GM23338 (cell line): ENCODE measurements around the gene CD300C. TPM values are rescaled to one million over a fixed set of nuclear protein-coding genes. Genes with fewer than 3 reads are reported as not detected.

ENCODE experiments used
- ATAC-seq: fragments of 200-7000 bp; cut with Tn5 transposase; 3 replicates; pipeline ENCODE4 v1.9.1; 2020
- DNase-seq: peaks from one replicate; pipeline ENCODE4 v3.0.0-alpha.2; 2015; ENCODE audit warnings: low spot score
- H2AFZ ChIP-seq: fragments of 200-600 bp; sonication (generic); 2 replicates; pipeline ENCODE4 v1.8.0; 2016; ENCODE audit warnings: antibody characterized with exemption, mild to moderate bottlenecking, moderate library complexity
- H3F3A ChIP-seq: fragments of 200-600 bp; sonication (generic); replicated peaks from 2 replicates; pipeline ENCODE4 v1.8.0; 2017; ENCODE audit warnings: antibody characterized with exemption, mixed run types, low read depth
- H3K27ac ChIP-seq: fragments of 200-600 bp; sonication (generic); 2 replicates; pipeline ENCODE4 v1.6.1; 2016; ENCODE audit warnings: low read depth
- H3K27me3 ChIP-seq: fragments of 200-600 bp; sonication (generic); 2 replicates; pipeline ENCODE4 v1.8.0; 2016; ENCODE audit warnings: mild to moderate bottlenecking, mixed run types, moderate library complexity; ENCODE audit not compliant: insufficient read depth
- H3K36me3 ChIP-seq: fragments of 200-600 bp; sonication (generic); 2 replicates; pipeline ENCODE4 v1.8.0; 2016; ENCODE audit warnings: mild to moderate bottlenecking; ENCODE audit not compliant: insufficient read depth
- H3K4me1 ChIP-seq: fragments of 200-600 bp; sonication (generic); 2 replicates; pipeline ENCODE4 v1.8.0; 2016; ENCODE audit warnings: mild to moderate bottlenecking, moderate library complexity; ENCODE audit not compliant: insufficient read depth
- H3K4me2 ChIP-seq: fragments of 200-600 bp; sonication (generic); 2 replicates; pipeline ENCODE4 v1.7.1; 2017; ENCODE audit warnings: mixed run types
- H3K4me3 ChIP-seq: fragments of 200-600 bp; sonication (generic); 2 replicates; pipeline ENCODE4 v1.6.1; 2016; ENCODE audit warnings: mixed run types
- H3K79me2 ChIP-seq: fragments of 200-600 bp; sonication (generic); replicated peaks from 2 replicates; pipeline ENCODE4 v1.8.0; 2017; ENCODE audit warnings: mild to moderate bottlenecking; ENCODE audit not compliant: insufficient read depth
- H3K9me2 ChIP-seq: fragments of 200-600 bp; sonication (generic); 2 replicates; pipeline ENCODE4 v1.8.0; 2017; ENCODE audit not compliant: insufficient read depth
- H4K20me1 ChIP-seq: fragments of 200-600 bp; sonication (generic); replicated peaks from 2 replicates; pipeline ENCODE4 v1.8.0; 2017; ENCODE audit warnings: mild to moderate bottlenecking; ENCODE audit not compliant: insufficient read depth
- H3K27ac Mint-ChIP-seq: 2 replicates; pipeline ENCODE4 v1.8.0; 2020; ENCODE audit warnings: inconsistent platforms, mild to moderate bottlenecking, moderate library complexity, mixed read lengths
- H3K27me3 Mint-ChIP-seq: 3 replicates; pipeline ENCODE4 v1.8.0; 2022; ENCODE audit warnings: low read depth, mild to moderate bottlenecking, moderate library complexity, mixed read lengths, inconsistent platforms; ENCODE audit not compliant: insufficient read depth, poor library complexity
- H3K36me3 Mint-ChIP-seq: 3 replicates; pipeline ENCODE4 v1.8.0; 2021; ENCODE audit warnings: low read depth, mild to moderate bottlenecking, inconsistent platforms, moderate library complexity, mixed read lengths
- H3K4me1 Mint-ChIP-seq: 3 replicates; pipeline ENCODE4 v1.8.0; 2020; ENCODE audit warnings: mild to moderate bottlenecking, inconsistent platforms, mixed read lengths
- H3K4me3 Mint-ChIP-seq: 3 replicates; pipeline ENCODE4 v1.8.0; 2021; ENCODE audit warnings: moderate library complexity, mild to moderate bottlenecking, inconsistent platforms, mixed read lengths
- H3K9me3 Mint-ChIP-seq: 3 replicates; pipeline ENCODE4 v1.8.0; 2020; ENCODE audit warnings: moderate library complexity, mild to moderate bottlenecking, inconsistent platforms, mixed read lengths
- EZH2 ChIP-seq: fragments of 200-600 bp; sonication (generic); IDR thresholded peaks from one replicate; pipeline ENCODE4 v1.8.0; 2017; ENCODE audit warnings: antibody characterized with exemption, mild to moderate bottlenecking, low read depth; ENCODE audit not compliant: unreplicated experiment
- EZH2phosphoT487 ChIP-seq: fragments of 200-600 bp; sonication (generic); IDR thresholded peaks from one replicate; pipeline ENCODE4 v1.8.1; 2018; ENCODE audit warnings: antibody characterized with exemption; ENCODE audit not compliant: unreplicated experiment
- JUNB ChIP-seq: IDR thresholded peaks from one replicate; pipeline ENCODE4 v1.6.1; 2016; ENCODE audit warnings: antibody characterized with exemption; ENCODE audit not compliant: unreplicated experiment
- NANOG ChIP-seq: IDR thresholded peaks from 2 replicates; pipeline ENCODE4 v1.6.1; 2016; ENCODE audit warnings: antibody characterized with exemption, borderline replicate concordance
- POLR2AphosphoS5 ChIP-seq: IDR thresholded peaks from 2 replicates; pipeline ENCODE4 v1.6.1; 2016; ENCODE audit warnings: antibody characterized with exemption, low read depth
- STAT1 ChIP-seq: IDR thresholded peaks from one replicate; pipeline ENCODE4 v1.6.1; 2016; ENCODE audit warnings: antibody characterized with exemption; ENCODE audit not compliant: unreplicated experiment
- ZNF114 ChIP-seq: fragments of 250-450 bp; sonication (Bioruptor Pico); IDR thresholded peaks from 2 replicates; pipeline ENCODE4 v1.5.0; 2020; ENCODE audit warnings: mild to moderate bottlenecking, moderate library complexity
- ZNF331 ChIP-seq: fragments of 250-450 bp; sonication (Bioruptor Pico); IDR thresholded peaks from 2 replicates; pipeline ENCODE4 v1.5.0; 2020; ENCODE audit warnings: low read depth, mild to moderate bottlenecking, moderate library complexity
- polyA plus RNA-seq: library from polyadenylated mRNA; unstranded; fragments of >200 nt; fragmentation: Nextera tagmentation; extraction: Ambion mirVana; gene quantifications from 2 replicates; pipeline ENCODE4 v1.2.1, GENCODE V29; 2016
- total RNA-seq: library from RNA; depleted of rRNA; stranded (reverse); fragments of >200 nt; shearing (Covaris generic); gene quantifications from 2 replicates; pipeline ENCODE4 v1.2.3, GENCODE V29; 2014
- TF ChIP-seq, protein P1 (sequence below): fragments of 250-450 bp; sonication (Bioruptor Pico); IDR thresholded peaks from 2 replicates; pipeline ENCODE4 v1.5.0; 2020; ENCODE audit warnings: mild to moderate bottlenecking, moderate library complexity
- TF ChIP-seq, protein P2 (sequence below): IDR thresholded peaks from 2 replicates; pipeline ENCODE4 v1.6.1; 2016; ENCODE audit warnings: antibody characterized with exemption
- TF ChIP-seq, protein P3 (sequence below), 2 experiments: fragments of 200-600 bp in 1 of 2; sonication (generic) in 1 of 2; conservative IDR thresholded peaks; 2 replicates each; pipeline versions ENCODE4 v1.5.1 to v1.6.1; 2016 to 2017; ENCODE audit warnings: antibody characterized with exemption in 2 of 2, low read depth in 2 of 2, mild to moderate bottlenecking in 2 of 2, moderate library complexity in 1 of 2
- TF ChIP-seq, protein P4 (sequence below): IDR thresholded peaks from one replicate; pipeline ENCODE4 v1.6.1; 2018; ENCODE audit warnings: antibody characterized with exemption; ENCODE audit not compliant: unreplicated experiment

CD300C gene
- total and polyA plus RNA-seq, 2 experiments from 2014 or later = not detected

DNA sequence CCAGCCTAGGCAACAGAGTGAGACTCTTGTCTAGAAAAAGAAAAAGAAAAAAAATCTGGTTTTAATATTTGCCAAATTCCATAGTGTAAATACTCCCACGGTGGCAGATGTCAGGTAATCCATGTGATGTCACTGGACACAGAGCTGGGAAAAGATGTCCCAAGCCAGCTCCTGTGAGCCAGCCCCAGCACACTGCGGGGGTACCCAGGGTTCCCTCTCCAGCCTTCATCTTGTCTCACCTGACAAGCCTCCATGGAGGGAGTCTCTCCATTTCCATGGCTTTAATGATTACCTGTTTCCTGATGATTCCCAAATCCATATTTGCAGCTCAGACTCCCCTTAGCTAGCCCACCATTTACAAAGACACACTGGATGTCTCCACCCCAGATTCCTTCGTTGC lies 19.2 kb downstream of the CD300C start (continued):
- TF ChIP-seq, protein P1, sequence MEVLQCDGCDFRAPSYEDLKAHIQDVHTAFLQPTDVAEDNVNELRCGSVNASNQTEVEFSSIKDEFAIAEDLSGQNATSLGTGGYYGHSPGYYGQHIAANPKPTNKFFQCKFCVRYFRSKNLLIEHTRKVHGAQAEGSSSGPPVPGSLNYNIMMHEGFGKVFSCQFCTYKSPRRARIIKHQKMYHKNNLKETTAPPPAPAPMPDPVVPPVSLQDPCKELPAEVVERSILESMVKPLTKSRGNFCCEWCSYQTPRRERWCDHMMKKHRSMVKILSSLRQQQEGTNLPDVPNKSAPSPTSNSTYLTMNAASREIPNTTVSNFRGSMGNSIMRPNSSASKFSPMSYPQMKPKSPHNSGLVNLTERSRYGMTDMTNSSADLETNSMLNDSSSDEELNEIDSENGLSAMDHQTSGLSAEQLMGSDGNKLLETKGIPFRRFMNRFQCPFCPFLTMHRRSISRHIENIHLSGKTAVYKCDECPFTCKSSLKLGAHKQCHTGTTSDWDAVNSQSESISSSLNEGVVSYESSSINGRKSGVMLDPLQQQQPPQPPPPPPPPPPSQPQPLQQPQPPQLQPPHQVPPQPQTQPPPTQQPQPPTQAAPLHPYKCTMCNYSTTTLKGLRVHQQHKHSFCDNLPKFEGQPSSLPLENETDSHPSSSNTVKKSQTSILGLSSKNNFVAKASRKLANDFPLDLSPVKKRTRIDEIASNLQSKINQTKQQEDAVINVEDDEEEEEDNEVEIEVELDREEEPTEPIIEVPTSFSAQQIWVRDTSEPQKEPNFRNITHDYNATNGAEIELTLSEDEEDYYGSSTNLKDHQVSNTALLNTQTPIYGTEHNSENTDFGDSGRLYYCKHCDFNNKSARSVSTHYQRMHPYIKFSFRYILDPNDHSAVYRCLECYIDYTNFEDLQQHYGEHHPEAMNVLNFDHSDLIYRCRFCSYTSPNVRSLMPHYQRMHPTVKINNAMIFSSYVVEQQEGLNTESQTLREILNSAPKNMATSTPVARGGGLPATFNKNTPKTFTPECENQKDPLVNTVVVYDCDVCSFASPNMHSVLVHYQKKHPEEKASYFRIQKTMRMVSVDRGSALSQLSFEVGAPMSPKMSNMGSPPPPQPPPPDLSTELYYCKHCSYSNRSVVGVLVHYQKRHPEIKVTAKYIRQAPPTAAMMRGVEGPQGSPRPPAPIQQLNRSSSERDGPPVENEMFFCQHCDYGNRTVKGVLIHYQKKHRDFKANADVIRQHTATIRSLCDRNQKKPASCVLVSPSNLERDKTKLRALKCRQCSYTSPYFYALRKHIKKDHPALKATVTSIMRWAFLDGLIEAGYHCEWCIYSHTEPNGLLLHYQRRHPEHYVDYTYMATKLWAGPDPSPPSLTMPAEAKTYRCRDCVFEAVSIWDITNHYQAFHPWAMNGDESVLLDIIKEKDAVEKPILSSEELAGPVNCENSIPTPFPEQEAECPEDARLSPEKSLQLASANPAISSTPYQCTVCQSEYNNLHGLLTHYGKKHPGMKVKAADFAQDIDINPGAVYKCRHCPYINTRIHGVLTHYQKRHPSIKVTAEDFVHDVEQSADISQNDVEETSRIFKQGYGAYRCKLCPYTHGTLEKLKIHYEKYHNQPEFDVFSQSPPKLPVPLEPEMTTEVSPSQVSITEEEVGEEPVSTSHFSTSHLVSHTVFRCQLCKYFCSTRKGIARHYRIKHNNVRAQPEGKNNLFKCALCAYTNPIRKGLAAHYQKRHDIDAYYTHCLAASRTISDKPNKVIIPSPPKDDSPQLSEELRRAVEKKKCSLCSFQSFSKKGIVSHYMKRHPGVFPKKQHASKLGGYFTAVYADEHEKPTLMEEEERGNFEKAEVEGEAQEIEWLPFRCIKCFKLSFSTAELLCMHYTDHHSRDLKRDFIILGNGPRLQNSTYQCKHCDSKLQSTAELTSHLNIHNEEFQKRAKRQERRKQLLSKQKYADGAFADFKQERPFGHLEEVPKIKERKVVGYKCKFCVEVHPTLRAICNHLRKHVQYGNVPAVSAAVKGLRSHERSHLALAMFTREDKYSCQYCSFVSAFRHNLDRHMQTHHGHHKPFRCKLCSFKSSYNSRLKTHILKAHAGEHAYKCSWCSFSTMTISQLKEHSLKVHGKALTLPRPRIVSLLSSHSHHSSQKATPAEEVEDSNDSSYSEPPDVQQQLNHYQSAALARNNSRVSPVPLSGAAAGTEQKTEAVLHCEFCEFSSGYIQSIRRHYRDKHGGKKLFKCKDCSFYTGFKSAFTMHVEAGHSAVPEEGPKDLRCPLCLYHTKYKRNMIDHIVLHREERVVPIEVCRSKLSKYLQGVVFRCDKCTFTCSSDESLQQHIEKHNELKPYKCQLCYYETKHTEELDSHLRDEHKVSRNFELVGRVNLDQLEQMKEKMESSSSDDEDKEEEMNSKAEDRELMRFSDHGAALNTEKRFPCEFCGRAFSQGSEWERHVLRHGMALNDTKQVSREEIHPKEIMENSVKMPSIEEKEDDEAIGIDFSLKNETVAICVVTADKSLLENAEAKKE (CRISPR knock-in tag) = no peak
- TF ChIP-seq JUNB = no peak
- no peak for TF ChIP-seq NANOG

DNA sequence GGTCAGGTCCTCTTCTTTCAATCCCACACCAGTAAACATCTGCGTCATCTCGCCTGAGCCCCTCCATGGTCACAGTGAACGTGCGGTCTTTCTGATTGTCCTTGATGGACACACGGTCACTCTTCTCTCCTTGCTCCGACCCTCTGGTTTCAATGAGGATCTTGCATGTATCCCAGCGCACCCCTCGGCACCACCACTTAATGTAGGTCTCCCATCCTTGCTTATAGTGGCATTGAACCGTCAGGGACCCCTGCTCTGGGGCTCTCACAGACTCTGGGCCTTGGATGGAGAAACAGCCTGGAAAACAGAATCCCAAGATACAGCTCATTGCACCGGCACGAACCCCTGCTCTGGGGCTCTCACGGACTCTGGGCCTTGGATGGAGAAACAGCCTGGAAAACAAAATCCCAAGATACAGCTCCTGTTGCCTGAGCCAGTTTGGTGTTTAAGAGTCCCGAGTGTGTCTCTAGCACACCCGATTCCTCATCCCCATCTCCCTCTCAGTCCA lies 20.1 kb downstream of the CD300C start:
- H3K4me1 ChIP-seq = no peaks in the 10 kb centered on the region
- H3K9me2 ChIP-seq = no peaks in the 10 kb centered on the region
- H3K27ac ChIP-seq = no peak overlapping the region
- H3K4me1 Mint-ChIP-seq = no peaks in the 10 kb centered on the region
- H2AFZ ChIP-seq = no peak overlapping the region
- ATAC-seq (no peak), DNase-seq (no peak)
- H4K20me1 ChIP-seq = no peaks in the 10 kb centered on the region
- H3K4me3 Mint-ChIP-seq = no peak overlapping the region
- no peak overlapping the region for H3K27ac Mint-ChIP-seq
- no peaks in the 10 kb centered on the region for H3K36me3 ChIP-seq
- no peak overlapping the region for H3K4me3 ChIP-seq
- peaks cover 29% of the 10 kb centered on the region for H3K9me3 Mint-ChIP-seq
- no peaks in the 10 kb centered on the region for H3K36me3 Mint-ChIP-seq
- no peak overlapping the region for H3K4me2 ChIP-seq
- H3K79me2 ChIP-seq = no peaks in the 10 kb centered on the region
- no peaks in the 10 kb centered on the region for H3F3A ChIP-seq
- no peaks in the 10 kb centered on the region for H3K27me3 ChIP-seq
- H3K27me3 Mint-ChIP-seq = peaks cover 5% of the 10 kb centered on the region
- no peak for TF ChIP-seq STAT1
- no peak for TF ChIP-seq NANOG
- TF ChIP-seq, protein P2, sequence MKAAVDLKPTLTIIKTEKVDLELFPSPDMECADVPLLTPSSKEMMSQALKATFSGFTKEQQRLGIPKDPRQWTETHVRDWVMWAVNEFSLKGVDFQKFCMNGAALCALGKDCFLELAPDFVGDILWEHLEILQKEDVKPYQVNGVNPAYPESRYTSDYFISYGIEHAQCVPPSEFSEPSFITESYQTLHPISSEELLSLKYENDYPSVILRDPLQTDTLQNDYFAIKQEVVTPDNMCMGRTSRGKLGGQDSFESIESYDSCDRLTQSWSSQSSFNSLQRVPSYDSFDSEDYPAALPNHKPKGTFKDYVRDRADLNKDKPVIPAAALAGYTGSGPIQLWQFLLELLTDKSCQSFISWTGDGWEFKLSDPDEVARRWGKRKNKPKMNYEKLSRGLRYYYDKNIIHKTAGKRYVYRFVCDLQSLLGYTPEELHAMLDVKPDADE = no peak
- TF ChIP-seq, protein P3, sequence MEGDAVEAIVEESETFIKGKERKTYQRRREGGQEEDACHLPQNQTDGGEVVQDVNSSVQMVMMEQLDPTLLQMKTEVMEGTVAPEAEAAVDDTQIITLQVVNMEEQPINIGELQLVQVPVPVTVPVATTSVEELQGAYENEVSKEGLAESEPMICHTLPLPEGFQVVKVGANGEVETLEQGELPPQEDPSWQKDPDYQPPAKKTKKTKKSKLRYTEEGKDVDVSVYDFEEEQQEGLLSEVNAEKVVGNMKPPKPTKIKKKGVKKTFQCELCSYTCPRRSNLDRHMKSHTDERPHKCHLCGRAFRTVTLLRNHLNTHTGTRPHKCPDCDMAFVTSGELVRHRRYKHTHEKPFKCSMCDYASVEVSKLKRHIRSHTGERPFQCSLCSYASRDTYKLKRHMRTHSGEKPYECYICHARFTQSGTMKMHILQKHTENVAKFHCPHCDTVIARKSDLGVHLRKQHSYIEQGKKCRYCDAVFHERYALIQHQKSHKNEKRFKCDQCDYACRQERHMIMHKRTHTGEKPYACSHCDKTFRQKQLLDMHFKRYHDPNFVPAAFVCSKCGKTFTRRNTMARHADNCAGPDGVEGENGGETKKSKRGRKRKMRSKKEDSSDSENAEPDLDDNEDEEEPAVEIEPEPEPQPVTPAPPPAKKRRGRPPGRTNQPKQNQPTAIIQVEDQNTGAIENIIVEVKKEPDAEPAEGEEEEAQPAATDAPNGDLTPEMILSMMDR (conservative IDR thresholded peaks at IDR 0.05; ENCODE audit: low read depth in 2 of 2) = no peak
- TF ChIP-seq, protein P4, sequence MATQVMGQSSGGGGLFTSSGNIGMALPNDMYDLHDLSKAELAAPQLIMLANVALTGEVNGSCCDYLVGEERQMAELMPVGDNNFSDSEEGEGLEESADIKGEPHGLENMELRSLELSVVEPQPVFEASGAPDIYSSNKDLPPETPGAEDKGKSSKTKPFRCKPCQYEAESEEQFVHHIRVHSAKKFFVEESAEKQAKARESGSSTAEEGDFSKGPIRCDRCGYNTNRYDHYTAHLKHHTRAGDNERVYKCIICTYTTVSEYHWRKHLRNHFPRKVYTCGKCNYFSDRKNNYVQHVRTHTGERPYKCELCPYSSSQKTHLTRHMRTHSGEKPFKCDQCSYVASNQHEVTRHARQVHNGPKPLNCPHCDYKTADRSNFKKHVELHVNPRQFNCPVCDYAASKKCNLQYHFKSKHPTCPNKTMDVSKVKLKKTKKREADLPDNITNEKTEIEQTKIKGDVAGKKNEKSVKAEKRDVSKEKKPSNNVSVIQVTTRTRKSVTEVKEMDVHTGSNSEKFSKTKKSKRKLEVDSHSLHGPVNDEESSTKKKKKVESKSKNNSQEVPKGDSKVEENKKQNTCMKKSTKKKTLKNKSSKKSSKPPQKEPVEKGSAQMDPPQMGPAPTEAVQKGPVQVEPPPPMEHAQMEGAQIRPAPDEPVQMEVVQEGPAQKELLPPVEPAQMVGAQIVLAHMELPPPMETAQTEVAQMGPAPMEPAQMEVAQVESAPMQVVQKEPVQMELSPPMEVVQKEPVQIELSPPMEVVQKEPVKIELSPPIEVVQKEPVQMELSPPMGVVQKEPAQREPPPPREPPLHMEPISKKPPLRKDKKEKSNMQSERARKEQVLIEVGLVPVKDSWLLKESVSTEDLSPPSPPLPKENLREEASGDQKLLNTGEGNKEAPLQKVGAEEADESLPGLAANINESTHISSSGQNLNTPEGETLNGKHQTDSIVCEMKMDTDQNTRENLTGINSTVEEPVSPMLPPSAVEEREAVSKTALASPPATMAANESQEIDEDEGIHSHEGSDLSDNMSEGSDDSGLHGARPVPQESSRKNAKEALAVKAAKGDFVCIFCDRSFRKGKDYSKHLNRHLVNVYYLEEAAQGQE = no peak
- TF ChIP-seq ZNF331 (CRISPR knock-in tag) = no peak
- TF ChIP-seq EZH2 = no peak
- TF ChIP-seq POLR2AphosphoS5 = no peak
- no peak for TF ChIP-seq EZH2phosphoT487
- TF ChIP-seq ZNF114 (CRISPR knock-in tag) = no peak
